Measurements from ENCODE around the gene TYW3. TPM values are rescaled to one million over a fixed set of nuclear protein-coding genes. Genes with fewer than 3 reads are reported as not detected.

The TYW3 gene
- total and polyA plus RNA-seq, 2 of the 13 experiments (the other 11 are each of a cell fraction or from before 2014, with no cell fraction given): 17.6 to 45.8 TPM

DNA sequence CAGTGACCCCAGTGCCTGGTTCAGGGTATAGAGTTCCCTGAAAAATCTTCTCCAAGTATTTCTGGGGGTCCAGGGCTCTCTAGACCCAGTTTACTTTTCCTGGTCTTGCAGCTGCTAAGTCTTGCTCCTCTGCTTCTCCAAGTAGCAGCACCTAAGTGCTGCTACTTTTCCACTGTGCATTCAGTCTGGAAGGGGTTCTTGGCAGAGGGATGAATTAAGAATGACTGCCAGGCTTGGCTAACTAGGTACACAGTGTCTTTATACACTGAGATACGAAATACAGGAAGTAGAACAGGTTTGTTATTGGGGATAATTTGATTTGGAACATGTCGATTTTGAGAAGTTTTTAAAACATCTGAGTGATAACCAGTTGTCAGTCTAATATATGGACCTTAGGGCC lies 35.1 kb upstream of the TYW3 start (continued):
- TF ChIP-seq HNF4G (IDR thresholded peaks at IDR 0.05; ENCODE audit: borderline replicate concordance, low read depth, low read length) (no peak), HNF4G (CRISPR knock-in tag; IDR thresholded peaks at IDR 0.05; ENCODE audit: borderline replicate concordance, low read depth) (no peak)

DNA sequence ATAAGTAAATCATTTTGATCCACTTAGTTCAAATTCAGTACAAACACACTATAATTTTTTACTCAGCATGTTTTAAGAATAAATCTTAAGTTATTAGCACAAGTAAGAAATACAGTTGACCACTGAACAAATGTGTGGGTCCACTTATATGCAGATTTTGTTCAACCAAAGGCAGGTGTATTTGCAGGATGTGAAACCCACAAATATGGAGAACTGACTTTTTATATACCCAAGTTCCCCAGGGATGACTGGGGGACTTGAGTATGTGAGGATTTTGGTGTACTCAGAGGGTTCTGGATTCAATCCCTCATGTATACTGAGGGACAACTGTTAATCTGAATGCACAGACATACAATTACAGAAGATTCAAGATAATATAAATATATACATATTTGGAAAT lies 33.6 kb upstream of the TYW3 start:
- H3K4me3 ChIP-seq (replicated peaks in 1 of 3; ENCODE audit: insufficient read depth in 1 of 3, low read depth in 2 of 3, low read length in 3 of 3): no peak overlapping the region
- no peak for ATAC-seq
- DNase-seq (ENCODE audit: low spot score): no peak
- in situ Hi-C loops (cut with HindIII; ENCODE audit: extremely low pct_ligation_motif_present, low pct_unique_long_range_greater_than_20kb) (loop anchor here (25.0 kb wide), 1 partner anchor 862 kb away; no protein-coding TSS in a partner anchor), intact Hi-C loops (cut with micrococcal nuclease; ENCODE audit: unreplicated experiment) (no loop called here)
- POLR2A ChIA-PET: no interaction called here
- no peaks in the 10 kb centered on the region for H3K79me2 ChIP-seq (ENCODE audit: insufficient read depth, low read length)
- CTCF ChIA-PET (ENCODE audit: low intra/inter-chr PET ratio, low total read pairs): no interaction called here
- TF ChIP-seq ZSCAN29 (CRISPR knock-in tag; conservative IDR thresholded peaks at IDR 0.05) (no peak), PHB2 (IDR thresholded peaks at IDR 0.05; ENCODE audit: partially characterized antibody) (no peak), ZNF562 (CRISPR knock-in tag; IDR thresholded peaks at IDR 0.05; ENCODE audit: borderline replicate concordance) (no peak), JDP2 (CRISPR knock-in tag; IDR thresholded peaks at IDR 0.05; ENCODE audit: borderline replicate concordance) (no peak), TAF1 (CRISPR knock-in tag; IDR thresholded peaks at IDR 0.05) (no peak), SIX4 (CRISPR knock-in tag; IDR thresholded peaks at IDR 0.05) (no peak), SP5 (CRISPR knock-in tag; IDR thresholded peaks at IDR 0.05; ENCODE audit: borderline replicate concordance, low read depth) (no peak), POLR2A (IDR thresholded peaks at IDR 0.05; ENCODE audit: insufficient read depth in 1 of 2, low read depth in 2 of 2, low read length in 2 of 2) (no peak), ZNF263 (CRISPR knock-in tag; IDR thresholded peaks at IDR 0.05) (no peak), REPIN1 (CRISPR knock-in tag; IDR thresholded peaks at IDR 0.05; ENCODE audit: borderline replicate concordance, low read depth) (no peak), U2AF1 (optimal IDR thresholded peaks at IDR 0.05; ENCODE audit: low read depth, low read length) (no peak), ZIK1 (CRISPR knock-in tag; IDR thresholded peaks at IDR 0.05; ENCODE audit: borderline replicate concordance, low read depth) (no peak), NONO (IDR thresholded peaks at IDR 0.05) (no peak), NONO (CRISPR knock-in tag; conservative IDR thresholded peaks at IDR 0.05) (no peak), HMGA1 (CRISPR knock-in tag; conservative IDR thresholded peaks at IDR 0.05) (no peak), TEAD2 (CRISPR knock-in tag; IDR thresholded peaks at IDR 0.05) (no peak), HNRNPL (IDR thresholded peaks at IDR 0.05; ENCODE audit: low read depth, low read length) (no peak), ZNF619 (CRISPR knock-in tag; IDR thresholded peaks at IDR 0.05) (no peak), ZNF660 (CRISPR knock-in tag; IDR thresholded peaks at IDR 0.05; ENCODE audit: borderline replicate concordance, low read depth) (no peak), ATF7-NPFF (CRISPR knock-in tag; IDR thresholded peaks at IDR 0.05; ENCODE audit: low read depth) (no peak)
- no peak overlapping the region for H3K27ac ChIP-seq (ENCODE audit: extremely low read length, insufficient read depth, low read length)
- FAIRE-seq: no peak
- H3K27me3 ChIP-seq (ENCODE audit: control insufficient read depth in 1 of 2, insufficient read depth in 2 of 2, low read length in 2 of 2): no peaks in the 10 kb centered on the region; a peak in 1 of 5 replicates
- H3K4me2 ChIP-seq (ENCODE audit: low read depth, low read length): no peak overlapping the region
- no peaks in the 10 kb centered on the region for H4K20me1 ChIP-seq (ENCODE audit: insufficient read depth, low read length)
- H3K9ac ChIP-seq (ENCODE audit: insufficient read depth, low read depth, low read length): no peak overlapping the region
- H2AFZ ChIP-seq (ENCODE audit: low read length): no peak overlapping the region
- H3K9me3 ChIP-seq (ENCODE audit: low read length): no peaks in the 10 kb centered on the region
- no TSS peak for BruUV-seq (replicated peaks)
- H3K4me1 ChIP-seq (ENCODE audit: insufficient read depth, low read length): no peaks in the 10 kb centered on the region
- peaks cover 2 to 15% of the 10 kb centered on the region in 2 experiments; a peak in 2 of 5 replicates for H3K36me3 ChIP-seq (replicated peaks in 1 of 2; ENCODE audit: control insufficient read depth in 1 of 2, insufficient read depth in 2 of 2, low read length in 2 of 2)

Data from HepG2 (cell line).